ENCODE data around the gene SLC25A21. TPM values are rescaled to one million over a fixed set of nuclear protein-coding genes. Genes with fewer than 3 reads are reported as not detected.

The SLC25A21 gene
- total and polyA plus RNA-seq, 7 donors, result 0.13 to 1.5 (median 1.1) TPM; not detected in 2

GRCh38 chr14:36755756-36756155 lies 416.6 kb downstream of the SLC25A21 start:
- Histone ChIP-seq H3K4me1 (no peaks in the 10 kb centered on the region), H3K27ac (no peak overlapping the region), H3K36me3 (no peaks in the 10 kb centered on the region), H3K9me3 (no peaks in the 10 kb centered on the region), H3K27me3 (no peaks in the 10 kb centered on the region), H3K4me3 (no peak overlapping the region)
- no peak for TF ChIP-seq POLR2AphosphoS5 (IDR thresholded peaks at IDR 0.05)
- DNase-seq, result no peak
- intact Hi-C loops (cut with DNase I), result no loop called here

GRCh38 chr14:36751920-36752319 lies 420.5 kb downstream of the SLC25A21 start:
- 94 to 96% methylated on average over 3 of the region's 3 CpGs for WGBS, 2 donors
- H3K4me1 ChIP-seq, result no peaks in the 10 kb centered on the region
- no peak overlapping the region for H3K4me3 ChIP-seq
- H3K36me3 ChIP-seq, result no peaks in the 10 kb centered on the region
- H3K27ac ChIP-seq, result no peak overlapping the region
- no peaks in the 10 kb centered on the region for H3K27me3 ChIP-seq
- no peaks in the 10 kb centered on the region for H3K9me3 ChIP-seq
- intact Hi-C loops (cut with DNase I), result no loop called here
- no peak for TF ChIP-seq POLR2A (IDR thresholded peaks at IDR 0.05)
- no peak for TF ChIP-seq POLR2AphosphoS5 (IDR thresholded peaks at IDR 0.05)
- no peak for TF ChIP-seq CTCF (IDR thresholded peaks at IDR 0.05)
- no peak for TF ChIP-seq EP300 (IDR thresholded peaks at IDR 0.05)
- no peak for DNase-seq

GRCh38 chr14:36751106-36751505 lies 421.3 kb downstream of the SLC25A21 start:
- TF ChIP-seq POLR2A (IDR thresholded peaks at IDR 0.05) (no peak), EP300 (IDR thresholded peaks at IDR 0.05) (no peak), CTCF (IDR thresholded peaks at IDR 0.05) (no peak), POLR2AphosphoS5 (IDR thresholded peaks at IDR 0.05) (no peak)
- intact Hi-C loops (cut with DNase I), result no loop called here

GRCh38 chr14:36750244-36750643 lies 422.2 kb downstream of the SLC25A21 start:
- no peak for DNase-seq
- Histone ChIP-seq H3K4me3 (no peak overlapping the region), H3K27me3 (no peaks in the 10 kb centered on the region), H3K9me3 (no peaks in the 10 kb centered on the region), H3K36me3 (no peaks in the 10 kb centered on the region), H3K27ac (no peak overlapping the region), H3K4me1 (no peaks in the 10 kb centered on the region)
- intact Hi-C loops (cut with DNase I), result no loop called here
- TF ChIP-seq EP300 (IDR thresholded peaks at IDR 0.05) (no peak), POLR2A (IDR thresholded peaks at IDR 0.05) (no peak), CTCF (IDR thresholded peaks at IDR 0.05) (no peak), POLR2AphosphoS5 (IDR thresholded peaks at IDR 0.05) (no peak)
- 73 to 91% methylated on average over 1 of the region's 1 CpG for WGBS, 2 donors

More at GRCh38 chr14:36751106-36751505, 421.3 kb downstream of the SLC25A21 start:
- H3K4me1 ChIP-seq, result no peaks in the 10 kb centered on the region
- H3K36me3 ChIP-seq, result no peaks in the 10 kb centered on the region
- H3K9me3 ChIP-seq, result no peaks in the 10 kb centered on the region
- no peak for DNase-seq
- no peak overlapping the region for H3K4me3 ChIP-seq
- no peak overlapping the region for H3K27ac ChIP-seq
- H3K27me3 ChIP-seq, result no peaks in the 10 kb centered on the region

GRCh38 chr14:36748610-36749213 lies 423.7 kb downstream of the SLC25A21 start:
- 76 to 77% methylated on average over 3 of the region's 3 CpGs for WGBS, 2 donors
- no peak overlapping the region for H3K27ac ChIP-seq
- no peak overlapping the region for H3K4me3 ChIP-seq
- TF ChIP-seq POLR2AphosphoS5 (IDR thresholded peaks at IDR 0.05), result no peak
- no peak for TF ChIP-seq CTCF (IDR thresholded peaks at IDR 0.05)
- TF ChIP-seq EP300 (IDR thresholded peaks at IDR 0.05), result no peak
- no peak for TF ChIP-seq POLR2A (IDR thresholded peaks at IDR 0.05)
- no peaks in the 10 kb centered on the region for H3K4me1 ChIP-seq
- intact Hi-C loops (cut with DNase I), result no loop called here
- H3K36me3 ChIP-seq, result no peaks in the 10 kb centered on the region
- DNase-seq, result no peak
- H3K27me3 ChIP-seq, result no peaks in the 10 kb centered on the region
- H3K9me3 ChIP-seq, result peaks cover 0 to 7% (median 0%) of the 10 kb centered on the region in 4 donors
